Measurements from ENCODE around the gene LRCH4. TPM values are rescaled to one million over a fixed set of nuclear protein-coding genes. Genes with fewer than 3 reads are reported as not detected.

LRCH4 gene
- total and polyA plus RNA-seq, 9 of the 15 experiments (the other 6 are each of a cell fraction or from before 2014, with no cell fraction given), result 0.06 to 63.3 (median 15.0) TPM

GRCh38 chr7:100538654-100539435, 47.1 kb downstream of the LRCH4 start, which contains the start of gene AGFG2 (continued):
- TF ChIP-seq DMBX1 (CRISPR knock-in tag; IDR thresholded peaks at IDR 0.05; ENCODE audit: borderline replicate concordance) (peak; percentile 67; the same call in 1 of the 2 replicates), PHB2 (IDR thresholded peaks at IDR 0.05; ENCODE audit: low read depth) (no peak), CBFB (CRISPR knock-in tag; IDR thresholded peaks at IDR 0.05) (0 out of 2 replicates have a peak, but pooled peaks have one; percentile 22), CTCF (IDR thresholded peaks at IDR 0.05 in 2 of 3, conservative IDR thresholded peaks at IDR 0.05 in 1 of 3; ENCODE audit: insufficient read depth in 2 of 3, low read depth in 1 of 3, low read length in 3 of 3) (peak in 1 of 3 experiments; percentile 1; a peak in 1 of 6 replicates), UBTF (IDR thresholded peaks at IDR 0.05; ENCODE audit: borderline replicate concordance in 1 of 2, low read depth in 2 of 2, low read length in 2 of 2) (peak; percentile 47 to 89; a peak in 2 of 4 replicates), ZEB2 (IDR thresholded peaks at IDR 0.05) (no peak; the same call in 1 of the 2 replicates), ZNF184 (CRISPR knock-in tag; IDR thresholded peaks at IDR 0.05) (no peak), COPS2 (conservative IDR thresholded peaks at IDR 0.05) (no peak), HDAC1 (IDR thresholded peaks at IDR 0.05) (peak in 1 of 2 experiments; percentile 99; a peak in 2 of 4 replicates), SMARCC2 (IDR thresholded peaks at IDR 0.05; ENCODE audit: low read depth) (no peak), MEIS2 (IDR thresholded peaks at IDR 0.05; ENCODE audit: partially characterized antibody) (peak; percentile 93), ETV1 (tag; conservative IDR thresholded peaks at IDR 0.05; ENCODE audit: low read depth) (no peak), ZNF212 (CRISPR knock-in tag; IDR thresholded peaks at IDR 0.05) (no peak), DLX4 (CRISPR knock-in tag; IDR thresholded peaks at IDR 0.05) (no peak), STAG1 (CRISPR knock-in tag; IDR thresholded peaks at IDR 0.05; ENCODE audit: borderline replicate concordance) (no peak), NCOA4 (IDR thresholded peaks at IDR 0.05; ENCODE audit: partially characterized antibody) (no peak), SMARCB1 (IDR thresholded peaks at IDR 0.05; ENCODE audit: insufficient read length, low read depth) (no peak), ZNF644 (tag; IDR thresholded peaks at IDR 0.05; ENCODE audit: low read depth) (no peak)
- TF ChIP-seq, protein P1, sequence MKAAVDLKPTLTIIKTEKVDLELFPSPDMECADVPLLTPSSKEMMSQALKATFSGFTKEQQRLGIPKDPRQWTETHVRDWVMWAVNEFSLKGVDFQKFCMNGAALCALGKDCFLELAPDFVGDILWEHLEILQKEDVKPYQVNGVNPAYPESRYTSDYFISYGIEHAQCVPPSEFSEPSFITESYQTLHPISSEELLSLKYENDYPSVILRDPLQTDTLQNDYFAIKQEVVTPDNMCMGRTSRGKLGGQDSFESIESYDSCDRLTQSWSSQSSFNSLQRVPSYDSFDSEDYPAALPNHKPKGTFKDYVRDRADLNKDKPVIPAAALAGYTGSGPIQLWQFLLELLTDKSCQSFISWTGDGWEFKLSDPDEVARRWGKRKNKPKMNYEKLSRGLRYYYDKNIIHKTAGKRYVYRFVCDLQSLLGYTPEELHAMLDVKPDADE (conservative IDR thresholded peaks at IDR 0.05; ENCODE audit: control insufficient read depth, low read depth, low read length), result no peak; the same call in 1 of the 2 replicates
- TF ChIP-seq, protein P2, sequence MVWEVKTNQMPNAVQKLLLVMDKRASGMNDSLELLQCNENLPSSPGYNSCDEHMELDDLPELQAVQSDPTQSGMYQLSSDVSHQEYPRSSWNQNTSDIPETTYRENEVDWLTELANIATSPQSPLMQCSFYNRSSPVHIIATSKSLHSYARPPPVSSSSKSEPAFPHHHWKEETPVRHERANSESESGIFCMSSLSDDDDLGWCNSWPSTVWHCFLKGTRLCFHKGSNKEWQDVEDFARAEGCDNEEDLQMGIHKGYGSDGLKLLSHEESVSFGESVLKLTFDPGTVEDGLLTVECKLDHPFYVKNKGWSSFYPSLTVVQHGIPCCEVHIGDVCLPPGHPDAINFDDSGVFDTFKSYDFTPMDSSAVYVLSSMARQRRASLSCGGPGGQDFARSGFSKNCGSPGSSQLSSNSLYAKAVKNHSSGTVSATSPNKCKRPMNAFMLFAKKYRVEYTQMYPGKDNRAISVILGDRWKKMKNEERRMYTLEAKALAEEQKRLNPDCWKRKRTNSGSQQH (CRISPR knock-in tag; IDR thresholded peaks at IDR 0.05), result peak; percentile 96

Measured in K562 (cell line).